ENCODE data around the gene ADAMTS8. TPM values are rescaled to one million over a fixed set of nuclear protein-coding genes. Genes with fewer than 3 reads are reported as not detected.

The ADAMTS8 gene
- polyA plus RNA-seq, 2 of the 4 experiments (the other 2 are of a cell fraction) = 0.17 to 0.26 TPM

- TF ChIP-seq FOSL2 (IDR thresholded peaks at IDR 0.05) (no peak), FOSL2 (CRISPR knock-in tag; IDR thresholded peaks at IDR 0.05) (no peak), CEBPB (IDR thresholded peaks at IDR 0.05) (peak; percentile 16 to 59; a peak in 2 of 4 replicates)
- no peak for ATAC-seq
- H3K4me2 ChIP-seq = peak overlapping the region; percentile 99
- no peak for FAIRE-seq
- peaks cover 16% of the 10 kb centered on the region; the same call in 1 of the 3 replicates for H3K4me1 ChIP-seq
- ChIA-PET CTCF (interaction anchor here (0.7 to 25.6 kb wide), 7 partner anchors 68 to 468 kb away, joined by 3 to 732 read pairs (median 3); partner anchors contain the start of gene SNX19), POLR2A (interaction anchor here (0.7 to 1.3 kb wide), 3 partner anchors 17 to 213 kb away, joined by 3 to 10 read pairs (median 5); no protein-coding TSS in a partner anchor)
- H3K9me3 ChIP-seq = no peaks in the 10 kb centered on the region
- WGBS (ENCODE audit: missing lambda C conversion rate) = 4% methylated on average over 8 of the region's 11 CpGs
- no peak for DNase-seq (ENCODE audit: low read depth in 1 of 2, low spot score in 1 of 2)
- H3K27ac ChIP-seq = peak overlapping the region; percentile 70 to 83; a peak in 5 of 6 replicates
- peak overlapping the region; percentile 56 for H3K4me3 ChIP-seq
Measured at GRCh38 chr11:130448039-130448415, 19.6 kb upstream of the ADAMTS8 start.

GRCh38 chr11:130445788-130446187 lies 17.4 kb upstream of the ADAMTS8 start:
- no peak overlapping the region for H3K27ac ChIP-seq
- TF ChIP-seq, protein P1, sequence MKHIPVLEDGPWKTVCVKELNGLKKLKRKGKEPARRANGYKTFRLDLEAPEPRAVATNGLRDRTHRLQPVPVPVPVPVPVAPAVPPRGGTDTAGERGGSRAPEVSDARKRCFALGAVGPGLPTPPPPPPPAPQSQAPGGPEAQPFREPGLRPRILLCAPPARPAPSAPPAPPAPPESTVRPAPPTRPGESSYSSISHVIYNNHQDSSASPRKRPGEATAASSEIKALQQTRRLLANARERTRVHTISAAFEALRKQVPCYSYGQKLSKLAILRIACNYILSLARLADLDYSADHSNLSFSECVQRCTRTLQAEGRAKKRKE (CRISPR knock-in tag; IDR thresholded peaks at IDR 0.05; ENCODE audit: low read depth) = no peak
- TF ChIP-seq ZSCAN20 (CRISPR knock-in tag; IDR thresholded peaks at IDR 0.05) = no peak
- TF ChIP-seq ZNF302 (CRISPR knock-in tag; IDR thresholded peaks at IDR 0.05) = no peak
- TF ChIP-seq NFE2L2 (conservative IDR thresholded peaks at IDR 0.05; ENCODE audit: low read length) = no peak
- TF ChIP-seq ZC3H11A (IDR thresholded peaks at IDR 0.05) = no peak
- no peak for TF ChIP-seq TP53 (CRISPR knock-in tag; IDR thresholded peaks at IDR 0.05)
- no peak for TF ChIP-seq SREBF2 (IDR thresholded peaks at IDR 0.05)
- TF ChIP-seq POLR2AphosphoS2 (conservative IDR thresholded peaks at IDR 0.05; ENCODE audit: low read length) = no peak
- TF ChIP-seq MYC (IDR thresholded peaks at IDR 0.05; ENCODE audit: borderline replicate concordance, low read length) = no peak
- TF ChIP-seq RAD21 (conservative IDR thresholded peaks at IDR 0.05 in 1 of 2, IDR thresholded peaks at IDR 0.05 in 1 of 2) = no peak
- no peak for TF ChIP-seq POLR2A (IDR thresholded peaks at IDR 0.05; ENCODE audit: low read length)
- no peak for TF ChIP-seq RCOR1 (IDR thresholded peaks at IDR 0.05; ENCODE audit: low read depth, low read length)
- no peak for TF ChIP-seq FOSB (CRISPR knock-in tag; IDR thresholded peaks at IDR 0.05)
- no peak for TF ChIP-seq JUN (IDR thresholded peaks at IDR 0.05)
- no peak for TF ChIP-seq CEBPB (IDR thresholded peaks at IDR 0.05)
- no peak for TF ChIP-seq BCL3 (IDR thresholded peaks at IDR 0.05)
- no peak for ATAC-seq
- H3K4me3 ChIP-seq = no peak overlapping the region
- no peak for FAIRE-seq
- no peak overlapping the region for H3K4me2 ChIP-seq
- ChIA-PET CTCF (interaction anchor here (4.7 to 25.6 kb wide), 2 partner anchors 13 to 420 kb away, joined by 36 to 732 read pairs; no protein-coding TSS in a partner anchor), POLR2A (no interaction called here)
- 91% methylated on average over 3 of the region's 3 CpGs for whole genome bisulfite sequencing (ENCODE audit: missing lambda C conversion rate)
- H3K4me1 ChIP-seq = peaks cover 12% of the 10 kb centered on the region; the same call in 1 of the 3 replicates
- H3K9me3 ChIP-seq = no peaks in the 10 kb centered on the region
- DNase-seq (ENCODE audit: low read depth in 1 of 2, low spot score in 1 of 2) = no peak

DNA sequence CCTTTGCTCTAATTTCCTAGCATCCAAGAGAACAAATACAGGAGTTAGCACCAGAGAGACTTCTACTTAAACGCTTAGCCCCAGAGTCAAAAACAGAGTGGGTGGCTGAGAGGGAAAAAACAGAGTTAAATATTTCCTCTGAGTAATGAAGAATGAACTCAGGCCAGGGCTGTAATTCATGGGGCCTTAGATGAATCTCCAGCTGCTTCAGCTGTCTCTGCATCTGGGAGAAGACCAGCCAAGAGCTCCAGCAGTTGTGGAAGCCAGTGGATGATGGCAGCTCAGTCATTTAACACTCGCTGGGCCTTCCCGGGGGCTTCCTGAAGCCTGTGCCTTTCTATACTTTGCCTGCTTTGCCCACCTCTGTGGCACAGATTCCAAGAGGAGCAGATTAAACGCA lies 14.3 kb upstream of the ADAMTS8 start:
- Histone ChIP-seq H3K4me1 (no peaks in the 10 kb centered on the region), H3K27ac (no peak overlapping the region), H3K4me2 (no peak overlapping the region), H3K9me3 (no peaks in the 10 kb centered on the region), H3K4me3 (no peak overlapping the region)
- CTCF ChIA-PET = interaction anchor here (0.7 to 25.6 kb wide), 6 partner anchors 10 to 474 kb away, joined by 3 to 732 read pairs (median 4); no protein-coding TSS in a partner anchor
- FAIRE-seq (no peak), ATAC-seq (no peak), DNase-seq (ENCODE audit: low read depth in 1 of 2, low spot score in 1 of 2) (no peak)
- POLR2A ChIA-PET = no interaction called here
- TF ChIP-seq, protein P2, sequence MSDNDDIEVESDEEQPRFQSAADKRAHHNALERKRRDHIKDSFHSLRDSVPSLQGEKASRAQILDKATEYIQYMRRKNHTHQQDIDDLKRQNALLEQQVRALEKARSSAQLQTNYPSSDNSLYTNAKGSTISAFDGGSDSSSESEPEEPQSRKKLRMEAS (IDR thresholded peaks at IDR 0.05) = no peak
- TF ChIP-seq NPAS2 (CRISPR knock-in tag; IDR thresholded peaks at IDR 0.05; ENCODE audit: borderline replicate concordance) = no peak
- no peak for TF ChIP-seq EHMT2 (IDR thresholded peaks at IDR 0.05; ENCODE audit: low read depth)
- TF ChIP-seq KDM1A (IDR thresholded peaks at IDR 0.05; ENCODE audit: low read depth) = no peak
- TF ChIP-seq TFCP2L1 (CRISPR knock-in tag; IDR thresholded peaks at IDR 0.05) = no peak
- no peak for TF ChIP-seq FOXS1 (CRISPR knock-in tag; IDR thresholded peaks at IDR 0.05)
- TF ChIP-seq ZSCAN20 (CRISPR knock-in tag; IDR thresholded peaks at IDR 0.05) = no peak
- no peak for TF ChIP-seq CHD4 (IDR thresholded peaks at IDR 0.05; ENCODE audit: borderline replicate concordance)
- TF ChIP-seq ESRRA (IDR thresholded peaks at IDR 0.05; ENCODE audit: borderline replicate concordance, low read length) = no peak
- TF ChIP-seq ZFP36 (IDR thresholded peaks at IDR 0.05; ENCODE audit: borderline replicate concordance, partially characterized antibody) = no peak
- TF ChIP-seq JUN (IDR thresholded peaks at IDR 0.05) = no peak
- WGBS (ENCODE audit: missing lambda C conversion rate) = 79% methylated on average over 4 of the region's 4 CpGs

Data from A549 (cell line).